ENCODE measurements around the gene SULF2. TPM values are rescaled to one million over a fixed set of nuclear protein-coding genes. Genes with fewer than 3 reads are reported as not detected.
A peak's percentile ranks its signal among the peaks of the same experiment; 100 is the strongest.

SULF2 gene
- total RNA-seq, 1 donor from 2014 or later = 26.4 TPM

- ATAC-seq = no peak
These were observed 1.3 kb downstream of the SULF2 start for GRCh38 chr20:47783828-47784598.

GRCh38 chr20:47782920-47783552 is 2.2 kb downstream of the SULF2 start:
- ATAC-seq = no peak

GRCh38 chr20:47782076-47782475 is 3.2 kb downstream of the SULF2 start:
- ATAC-seq = no peak

- ATAC-seq = no peak
These were observed 3.6 kb downstream of the SULF2 start for GRCh38 chr20:47781632-47782031.

- no peak for ATAC-seq
These were observed 4.4 kb downstream of the SULF2 start for GRCh38 chr20:47780720-47781389.

GRCh38 chr20:47778398-47779354 is 6.6 kb downstream of the SULF2 start:
- no peak for ATAC-seq

- no peak for ATAC-seq
These were observed 8.1 kb downstream of the SULF2 start for GRCh38 chr20:47777220-47777619.

GRCh38 chr20:47776639-47777038 is 8.6 kb downstream of the SULF2 start:
- no peak for ATAC-seq

GRCh38 chr20:47775841-47776240 is 9.4 kb downstream of the SULF2 start:
- no peak for ATAC-seq

- no peak for ATAC-seq
These were observed 10.2 kb downstream of the SULF2 start for GRCh38 chr20:47775039-47775438.

GRCh38 chr20:47774131-47774777 is 11.0 kb downstream of the SULF2 start:
- ATAC-seq = peak; percentile 29

GRCh38 chr20:47773371-47773786 is 11.9 kb downstream of the SULF2 start:
- peak; percentile 39 for ATAC-seq

GRCh38 chr20:47770935-47771334 is 14.3 kb downstream of the SULF2 start:
- ATAC-seq = no peak

GRCh38 chr20:47768016-47768824 is 17.1 kb downstream of the SULF2 start:
- ATAC-seq = no peak

GRCh38 chr20:47765691-47766594 is 19.3 kb downstream of the SULF2 start:
- no peak for ATAC-seq

GRCh38 chr20:47765271-47765670 is 20.0 kb downstream of the SULF2 start:
- no peak for ATAC-seq

- no peak for ATAC-seq
These were observed 21.0 kb downstream of the SULF2 start for GRCh38 chr20:47764154-47764733.

GRCh38 chr20:47762699-47763268 is 22.5 kb downstream of the SULF2 start:
- no peak for ATAC-seq

- ATAC-seq = no peak
These were observed 23.7 kb downstream of the SULF2 start for GRCh38 chr20:47761482-47762047.

All from esophagus mucosa (tissue), 1 donor.